ENCODE results near the gene ZNF280D.
"Not testable (repeated sequence)": the region's sequence is repeated elsewhere in the genome, so short reads cannot be mapped to it uniquely, and the experiment has no call there.

Gene ZNF280D, protein sequence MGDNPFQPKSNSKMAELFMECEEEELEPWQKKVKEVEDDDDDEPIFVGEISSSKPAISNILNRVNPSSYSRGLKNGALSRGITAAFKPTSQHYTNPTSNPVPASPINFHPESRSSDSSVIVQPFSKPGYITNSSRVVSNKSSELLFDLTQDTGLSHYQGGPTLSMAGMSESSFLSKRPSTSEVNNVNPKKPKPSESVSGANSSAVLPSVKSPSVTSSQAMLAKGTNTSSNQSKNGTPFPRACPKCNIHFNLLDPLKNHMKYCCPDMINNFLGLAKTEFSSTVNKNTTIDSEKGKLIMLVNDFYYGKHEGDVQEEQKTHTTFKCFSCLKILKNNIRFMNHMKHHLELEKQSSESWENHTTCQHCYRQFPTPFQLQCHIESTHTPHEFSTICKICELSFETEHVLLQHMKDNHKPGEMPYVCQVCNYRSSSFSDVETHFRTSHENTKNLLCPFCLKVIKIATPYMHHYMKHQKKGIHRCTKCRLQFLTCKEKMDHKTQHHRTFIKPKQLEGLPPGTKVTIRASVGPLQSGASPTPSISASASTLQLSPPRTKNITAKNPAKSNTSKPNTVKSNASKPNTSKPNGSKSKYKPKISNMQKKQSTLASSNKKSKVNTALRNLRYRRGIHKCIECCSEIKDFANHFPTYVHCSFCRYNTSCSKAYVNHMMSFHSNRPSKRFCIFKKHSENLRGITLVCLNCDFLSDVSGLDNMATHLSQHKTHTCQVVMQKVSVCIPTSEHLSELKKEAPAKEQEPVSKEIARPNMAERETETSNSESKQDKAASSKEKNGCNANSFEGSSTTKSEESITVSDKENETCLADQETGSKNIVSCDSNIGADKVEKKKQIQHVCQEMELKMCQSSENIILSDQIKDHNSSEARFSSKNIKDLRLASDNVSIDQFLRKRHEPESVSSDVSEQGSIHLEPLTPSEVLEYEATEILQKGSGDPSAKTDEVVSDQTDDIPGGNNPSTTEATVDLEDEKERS
- long read RNA-seq, donor 1, transcript ZNF280D-208 (2 exons, 1,409 nt) = major isoform, 6 of 9 reads
- long read RNA-seq, donor 1, partial matches to known transcripts = 0 of 9 reads
- long read RNA-seq, donor 1, other reads (novel, unspliced or antisense) = 0 of 9 reads
- long read RNA-seq, donor 2 = 0 reads
- long read RNA-seq, donor 3, full-length matches to known transcripts = 6 of 6 reads
- long read RNA-seq, donor 3, partial matches to known transcripts = 0 of 6 reads
- long read RNA-seq, donor 3, other reads (novel, unspliced or antisense) = 0 of 6 reads
- long read RNA-seq, donor 4, partial matches to known transcripts = 29 of 35 reads
- long read RNA-seq, donor 4, other reads (novel, unspliced or antisense) = 0 of 35 reads
- long read RNA-seq, donor 5, full-length matches to known transcripts = 2 of 2 reads
- long read RNA-seq, donor 5, partial matches to known transcripts = 0 of 2 reads
- long read RNA-seq, donor 5, other reads (novel, unspliced or antisense) = 0 of 2 reads
- long read RNA-seq, donor 6, partial matches to known transcripts = 0 of 1 reads
- long read RNA-seq, donor 6, other reads (novel, unspliced or antisense) = 0 of 1 reads
- long read RNA-seq, donor 7 = 0 reads
- long read RNA-seq, donor 8 = 0 reads

DNA sequence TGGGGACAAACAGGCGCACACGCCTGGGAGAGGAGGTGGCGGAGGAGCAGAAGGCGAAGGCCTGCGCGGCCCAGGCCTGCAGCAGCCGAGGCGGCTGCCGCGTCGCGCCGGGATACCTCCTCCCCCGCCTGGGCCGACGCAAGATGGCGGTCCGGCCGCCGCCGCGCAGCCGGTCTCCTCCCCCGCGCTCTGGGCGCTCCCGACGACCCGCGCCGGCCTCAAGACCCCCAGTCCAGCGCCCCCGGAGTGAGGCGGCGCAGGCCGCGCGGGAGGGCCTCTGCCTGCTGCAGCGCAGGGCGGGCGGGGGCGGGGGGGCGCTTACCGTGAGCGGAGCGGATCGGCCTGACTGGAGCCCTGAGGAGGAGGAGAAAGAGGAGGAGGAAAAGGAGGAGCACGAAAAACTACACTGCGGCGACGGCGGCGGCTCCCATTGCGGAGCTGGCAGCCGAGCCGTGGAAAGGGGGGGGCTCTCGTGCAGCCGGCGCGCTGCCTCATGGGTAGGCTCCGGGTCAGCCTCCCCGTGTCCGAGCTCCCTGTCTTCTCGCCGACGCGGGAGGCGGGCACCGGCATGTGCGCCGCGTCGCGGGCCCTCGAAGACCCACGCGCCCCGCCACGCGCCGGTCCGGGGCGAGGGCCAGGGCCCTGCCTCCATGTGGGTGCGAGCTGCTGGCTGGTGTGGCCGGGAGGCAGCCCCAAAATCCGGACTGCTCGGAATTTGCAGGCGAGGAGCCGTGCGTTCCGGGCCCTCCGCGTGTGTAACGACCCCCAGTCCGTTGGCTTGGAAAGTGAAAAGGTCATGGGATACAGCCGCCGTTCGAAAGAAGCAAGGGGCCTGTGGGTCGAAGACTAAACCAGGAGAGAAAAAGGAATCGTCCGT lies at the start of gene ZNF280D:
TSS of gene ZNF280D (minus strand) at position 374 of the 877 bp plus-strand sequence. CDS start 26,400 bp downstream, outside the sequence.
- peak; percentile 96 for DNase-seq

- DNase-seq = no peak
These were observed 49.0 kb upstream of the ZNF280D start for GRCh38 chr15:56782306-56782705.

DNA sequence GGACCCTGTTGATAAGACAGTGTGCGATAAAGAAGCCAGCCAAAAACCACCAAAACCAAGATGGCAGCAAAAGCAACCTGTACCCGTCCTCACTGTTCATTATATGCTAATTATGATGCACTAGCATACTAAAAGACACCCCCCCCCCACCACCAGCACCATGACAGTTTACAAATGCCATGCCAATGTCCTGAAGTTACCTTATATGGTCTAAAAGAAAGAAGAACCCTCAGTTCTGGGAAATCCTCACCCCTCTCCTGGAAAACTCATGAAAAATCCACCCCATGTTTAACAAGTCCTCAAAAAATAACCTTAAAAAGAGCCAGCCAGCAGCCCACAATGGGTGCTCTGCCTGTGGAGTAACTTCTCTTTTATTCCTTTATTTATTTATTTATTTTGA lies 48.4 kb upstream of the ZNF280D start:
- DNase-seq = no peak

DNA sequence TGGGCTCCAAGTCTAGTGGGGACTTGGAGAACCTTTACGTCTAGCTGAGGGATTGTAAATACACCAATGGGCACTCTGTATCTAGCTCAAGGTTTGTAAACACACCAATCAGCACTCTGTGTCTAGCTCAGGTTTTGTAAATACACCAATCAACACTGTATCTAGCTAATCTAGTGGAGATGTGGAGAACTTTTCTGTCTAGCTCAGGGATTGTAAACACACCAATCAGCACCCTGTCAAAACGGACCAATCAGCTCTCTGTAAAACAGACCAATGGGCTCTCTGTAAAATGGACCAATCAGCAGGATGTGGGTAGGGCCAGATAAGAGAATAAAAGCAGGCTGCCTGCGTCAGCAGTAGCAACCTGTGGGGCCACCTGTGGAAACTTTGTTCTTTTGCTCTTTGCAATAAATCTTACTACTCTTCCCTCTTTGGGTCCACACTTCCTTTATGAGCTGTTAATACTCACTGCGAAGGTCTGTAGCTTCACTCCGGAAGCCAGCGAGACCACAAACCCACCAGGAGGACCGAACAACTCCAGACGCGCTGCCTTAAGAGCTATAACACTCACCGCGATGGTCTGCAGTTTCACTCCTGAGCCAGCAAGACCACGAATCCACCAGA lies 46.9 kb upstream of the ZNF280D start:
- DNase-seq = not testable (repeated sequence)

- DNase-seq = not testable (repeated sequence)
These were observed 46.1 kb upstream of the ZNF280D start for GRCh38 chr15:56779449-56779848.

DNA sequence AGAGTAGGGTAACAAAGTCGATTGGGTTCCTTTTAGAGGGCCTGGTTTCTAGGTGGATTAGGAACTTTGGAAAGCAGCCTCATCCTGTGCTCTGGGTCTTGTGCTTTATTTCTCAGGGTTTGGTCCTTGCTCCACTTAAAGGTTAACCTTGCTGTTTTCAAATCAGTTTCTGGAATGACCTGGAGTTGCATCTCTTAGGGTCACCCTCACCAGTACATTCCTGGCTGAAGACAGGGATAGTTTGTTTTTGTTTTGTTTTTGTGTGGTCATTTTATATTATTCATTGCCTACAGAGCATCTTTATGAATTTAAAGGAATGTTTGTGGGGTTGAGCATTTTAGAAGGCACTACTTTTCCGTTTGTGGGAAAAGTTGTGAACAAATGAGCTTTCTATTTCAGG lies 45.5 kb upstream of the ZNF280D start:
- DNase-seq = no peak

GRCh38 chr15:56776839-56777238 lies 43.5 kb upstream of the ZNF280D start:
- no peak for DNase-seq

DNA sequence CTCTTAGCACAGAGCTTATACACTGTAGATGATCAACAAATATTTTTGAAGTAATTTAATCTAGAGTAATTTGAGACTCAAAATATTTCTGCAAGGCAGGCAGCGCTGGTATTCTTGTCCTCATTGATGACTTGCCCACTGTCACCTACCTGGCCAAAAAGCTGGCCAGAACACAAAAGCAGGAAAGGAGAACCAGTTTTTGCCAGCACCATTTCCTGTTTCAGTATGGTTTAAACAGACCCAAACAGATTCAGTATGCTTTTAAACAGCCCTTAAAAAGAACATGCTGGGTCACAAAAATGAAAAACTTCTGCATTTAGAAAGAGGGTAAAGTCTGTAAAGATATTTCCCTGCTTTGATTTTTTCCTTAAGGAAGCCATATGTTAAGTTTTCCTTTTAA lies 42.3 kb upstream of the ZNF280D start:
- no peak for DNase-seq

DNA sequence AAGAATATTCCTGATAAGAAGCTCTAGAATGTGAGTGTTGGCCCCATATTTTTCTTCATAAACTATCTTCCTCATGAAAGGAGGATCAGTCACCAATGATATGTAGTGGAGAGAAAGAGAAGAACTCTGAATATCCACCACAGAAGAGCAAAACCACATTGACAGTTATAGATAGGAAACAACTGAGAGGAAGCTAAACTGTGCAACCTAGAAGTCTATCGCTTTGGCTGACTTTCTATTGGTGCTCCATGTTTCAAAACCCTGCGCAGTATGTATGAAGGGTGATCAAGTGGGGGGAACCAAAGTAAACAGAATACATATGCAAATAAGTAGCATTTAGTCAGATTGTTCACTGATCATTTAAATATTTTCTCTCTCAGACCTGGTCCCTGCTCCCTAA lies 41.0 kb upstream of the ZNF280D start:
- no peak for DNase-seq

- no peak for DNase-seq
These were observed 39.7 kb upstream of the ZNF280D start for GRCh38 chr15:56772868-56773639.

DNA sequence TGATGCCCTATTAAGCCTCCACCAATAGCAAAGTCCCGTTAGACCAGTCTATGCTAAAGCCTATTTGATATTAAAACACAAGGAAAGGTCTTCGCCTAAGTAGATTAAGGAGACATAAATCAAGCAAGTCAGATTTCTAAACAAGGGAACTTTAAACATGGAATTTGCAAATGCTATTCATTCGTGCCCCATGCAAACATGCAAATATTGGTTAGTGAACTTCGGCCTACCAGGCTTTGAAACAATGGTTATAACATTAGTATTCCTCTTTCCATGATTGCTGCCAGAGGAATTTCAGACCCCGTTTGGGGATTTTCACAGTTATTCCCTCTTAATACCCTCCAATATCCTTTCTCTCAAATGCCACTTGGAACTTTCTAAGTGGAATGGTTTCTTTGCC lies 36.9 kb upstream of the ZNF280D start:
- no peak for DNase-seq

DNA sequence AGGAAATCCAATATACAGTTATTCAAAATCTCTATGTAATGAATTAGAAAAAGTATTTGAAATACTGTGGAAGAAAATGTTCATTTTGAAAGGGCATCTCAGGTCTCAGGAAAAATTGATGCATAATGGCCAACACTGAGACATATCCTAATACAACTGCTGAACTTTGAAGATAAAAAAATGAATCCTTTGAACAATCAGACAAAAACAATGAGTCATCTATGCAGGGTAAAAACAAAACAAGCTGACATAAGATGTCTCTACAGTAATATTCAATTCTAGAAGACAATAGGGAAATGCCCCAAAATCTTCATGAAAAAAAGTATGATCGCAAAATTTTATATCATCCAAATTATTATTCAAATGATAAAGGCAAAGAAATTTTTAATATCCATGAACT lies 34.0 kb upstream of the ZNF280D start:
- DNase-seq = no peak

GRCh38 chr15:56765251-56765650 lies 31.9 kb upstream of the ZNF280D start:
- DNase-seq = no peak

DNA sequence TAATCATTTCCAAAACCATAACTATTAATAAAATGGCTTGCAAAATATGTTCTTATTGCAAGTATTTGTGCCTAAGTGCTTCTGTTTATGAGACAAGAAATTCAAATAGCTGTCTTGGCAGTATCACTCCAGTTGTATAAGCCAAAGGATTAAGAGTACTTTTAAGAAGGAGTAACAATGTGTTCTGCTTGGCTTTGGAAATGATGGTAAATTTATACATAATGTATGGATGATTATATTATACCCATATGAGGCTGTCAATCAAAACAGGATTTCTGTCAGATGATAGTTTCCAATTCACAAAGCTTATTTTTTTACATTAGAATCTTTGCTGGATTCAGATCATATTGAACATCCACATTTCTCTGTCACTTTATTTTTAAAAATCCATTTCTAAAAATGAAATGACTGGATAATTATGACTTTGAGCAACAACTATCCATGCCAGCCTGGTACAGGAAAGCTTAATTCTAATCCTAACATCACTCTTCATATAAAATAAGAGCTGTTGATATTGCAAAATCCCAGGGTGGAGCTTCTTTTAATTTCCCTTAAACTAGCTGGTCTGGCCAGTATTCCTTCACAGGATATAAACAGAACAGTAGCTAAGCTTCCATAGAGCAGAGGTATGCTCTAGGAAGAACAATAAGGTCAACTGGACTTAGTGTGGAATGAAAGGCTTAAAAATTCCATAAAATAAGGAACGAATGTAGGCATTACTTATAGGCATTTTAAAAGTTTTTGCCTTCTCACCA lies 30.0 kb upstream of the ZNF280D start:
- no peak for DNase-seq

DNA sequence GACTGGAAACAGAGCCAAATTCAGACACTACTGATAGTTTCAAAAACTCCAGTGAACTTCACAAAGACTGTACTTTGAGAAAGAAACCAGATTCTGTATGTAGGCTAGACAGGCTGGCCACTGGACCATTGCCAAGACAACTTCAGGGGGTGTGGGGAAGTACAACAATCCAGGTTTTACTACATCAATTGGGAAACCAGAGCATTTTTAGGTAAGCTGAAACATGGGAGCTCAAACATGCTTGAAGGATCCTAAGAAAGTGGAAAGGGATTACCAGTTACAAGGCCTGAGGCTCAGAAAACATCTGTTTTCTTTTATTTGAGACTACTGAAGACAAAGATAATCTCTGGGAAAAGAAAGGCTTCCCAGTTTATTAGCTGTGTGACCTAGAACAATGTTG lies 26.9 kb upstream of the ZNF280D start:
- DNase-seq = no peak

GRCh38 chr15:56759450-56759845 lies 26.1 kb upstream of the ZNF280D start:
- DNase-seq = no peak

DNA sequence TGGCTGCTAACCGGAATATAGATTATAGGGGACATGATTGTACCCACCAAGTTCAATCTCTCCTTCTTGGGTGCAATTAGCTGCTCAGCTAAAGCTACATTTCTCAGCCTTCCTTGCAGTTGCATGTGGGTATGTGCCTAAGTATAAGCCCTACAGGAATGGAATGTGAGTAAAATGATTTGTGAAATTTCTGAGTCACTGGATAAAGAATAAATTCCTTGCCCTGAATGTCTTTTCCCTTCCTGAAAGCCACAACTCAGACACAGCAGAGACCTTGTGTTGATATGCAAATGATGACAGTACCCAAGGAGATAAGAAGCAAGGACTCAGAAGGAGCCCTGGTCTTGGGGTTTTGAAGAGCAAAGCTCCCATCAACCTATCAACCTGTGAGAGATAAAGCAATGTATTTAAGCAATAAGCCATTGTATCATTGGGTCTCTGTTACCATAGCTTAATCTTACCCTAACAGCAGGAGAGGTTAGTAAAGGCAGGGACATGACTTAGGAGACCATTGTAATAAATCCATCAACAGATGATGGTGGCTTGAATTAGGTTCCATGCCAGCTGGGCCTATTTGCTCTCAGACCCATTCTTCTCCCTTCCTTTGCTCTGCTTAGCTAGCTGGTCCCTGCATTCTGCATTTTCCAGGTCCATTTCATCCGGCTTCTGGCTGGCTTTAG lies 25.6 kb upstream of the ZNF280D start:
- DNase-seq = no peak

GRCh38 chr15:56757875-56758274 lies 24.6 kb upstream of the ZNF280D start:
- DNase-seq = no peak

Data from right kidney (tissue), 9 donors.